ENCODE measurements around the gene PPBP.
A peak's percentile ranks its signal among the peaks of the same experiment; 100 is the strongest.
"Not testable (repeated sequence)": the region's sequence is repeated elsewhere in the genome, so short reads cannot be mapped to it uniquely, and the experiment has no call there.

PPBP gene

GRCh38 chr4:73992050-73992449 is 4.1 kb upstream of the PPBP start:
- no peak for DNase-seq (ENCODE audit: low read depth)

DNA sequence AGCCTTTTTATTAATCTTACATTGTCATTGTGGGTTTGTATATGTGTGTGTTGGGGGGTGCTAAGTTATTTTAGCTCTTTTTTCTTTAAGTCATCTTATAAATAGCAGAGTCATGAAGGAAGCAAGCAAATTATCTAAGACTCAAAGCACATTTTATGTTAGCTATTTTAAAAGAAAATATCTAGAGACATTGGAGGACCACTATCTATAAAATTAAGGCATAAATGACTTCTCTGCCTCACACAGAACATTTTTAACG is 3.7 kb upstream of the PPBP start:
- no peak for DNase-seq (ENCODE audit: low read depth)

GRCh38 chr4:73990988-73991741 is 3.2 kb upstream of the PPBP start:
- no peak for DNase-seq (ENCODE audit: low read depth)

GRCh38 chr4:73989928-73990327 is 1.9 kb upstream of the PPBP start:
- DNase-seq (ENCODE audit: low read depth), result no peak

- DNase-seq (ENCODE audit: low read depth), result no peak
Measured at GRCh38 chr4:73989031-73989430, 1.0 kb upstream of the PPBP start.

DNA sequence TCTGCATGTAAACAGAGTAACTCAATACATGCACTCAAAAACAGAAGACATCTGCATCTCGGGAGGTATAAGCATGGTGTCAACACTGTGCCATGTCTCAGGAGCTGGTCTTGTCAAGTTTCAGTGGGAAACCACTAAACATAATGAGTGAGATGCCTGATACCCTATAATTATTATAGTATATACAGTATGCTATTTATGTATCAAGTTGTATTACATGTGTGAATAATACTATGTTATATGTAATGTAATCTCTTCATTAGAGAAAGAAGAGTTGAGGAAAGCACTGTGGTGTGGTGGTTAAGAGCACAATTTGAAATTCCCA is 2.5 kb downstream of the PPBP start:
- DNase-seq (ENCODE audit: low read depth), result no peak

DNA sequence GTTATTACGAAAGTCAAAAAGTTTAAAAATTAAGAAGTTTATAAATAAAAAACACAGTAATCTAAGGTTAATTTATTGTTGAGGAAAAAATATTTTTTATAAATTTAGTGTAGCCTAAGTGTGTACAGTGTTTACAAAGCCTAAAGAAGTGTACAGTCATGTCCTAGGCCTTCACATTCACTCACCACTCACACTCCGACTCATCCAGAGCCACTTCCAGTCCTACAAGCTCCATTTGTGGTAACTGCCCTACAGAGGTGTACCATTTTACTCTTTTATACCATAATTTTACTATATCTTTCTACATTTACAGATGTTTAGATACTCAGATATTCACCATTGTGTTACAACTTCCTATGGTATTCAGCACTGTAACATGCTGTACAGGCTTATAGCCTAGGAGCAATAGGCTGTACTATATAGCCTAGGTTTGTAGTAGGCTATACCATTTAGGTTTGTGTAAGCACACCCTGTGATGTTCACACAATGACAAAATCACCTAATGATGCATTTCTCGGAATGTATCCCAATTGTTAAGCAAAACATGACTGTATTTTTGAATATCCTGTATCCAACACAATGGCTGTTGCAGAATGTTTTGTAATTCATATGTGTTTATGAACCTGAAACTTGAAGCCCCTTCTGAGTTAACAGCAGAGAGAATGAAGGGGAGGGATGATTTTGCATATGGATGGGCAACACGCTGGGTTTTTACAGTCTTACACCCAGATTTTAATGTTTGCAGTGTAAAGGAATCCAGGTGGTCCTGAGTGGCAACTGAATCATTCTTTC is 3.1 kb downstream of the PPBP start:
- no peak for DNase-seq (ENCODE audit: low read depth)

- not testable (repeated sequence) for DNase-seq (ENCODE audit: low read depth)
Measured at GRCh38 chr4:73981175-73981574, 6.8 kb downstream of the PPBP start.

DNA sequence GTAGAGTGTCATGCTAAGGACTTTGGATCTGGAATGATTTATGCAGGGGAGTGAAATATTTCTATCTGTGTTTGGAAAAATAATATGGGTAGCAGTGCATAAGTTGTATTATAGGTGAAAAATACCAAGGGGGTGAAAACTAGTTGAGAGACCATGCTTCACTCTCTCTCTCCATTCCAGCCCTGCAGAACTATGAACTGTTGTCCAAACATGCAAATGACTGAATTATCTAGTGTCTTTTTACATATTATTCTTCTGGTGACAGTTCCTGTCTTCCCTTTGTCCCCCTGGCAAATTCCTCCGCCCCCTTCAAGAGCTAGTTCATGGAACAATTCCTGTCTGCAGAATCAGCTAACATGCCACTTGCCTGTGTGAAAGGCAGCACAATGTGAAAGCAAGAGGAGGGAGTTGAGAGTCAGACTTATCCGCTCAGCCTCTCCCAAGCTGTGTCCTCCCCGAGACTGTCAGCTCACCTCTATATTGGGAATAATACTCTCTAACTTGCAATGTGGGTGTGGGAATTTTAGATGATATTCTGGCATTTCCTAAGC is 8.5 kb downstream of the PPBP start:
- no peak for DNase-seq (ENCODE audit: low read depth)

- DNase-seq (ENCODE audit: low read depth), result peak; percentile 72
Measured at GRCh38 chr4:73978886-73979285, 9.1 kb downstream of the PPBP start.

DNA sequence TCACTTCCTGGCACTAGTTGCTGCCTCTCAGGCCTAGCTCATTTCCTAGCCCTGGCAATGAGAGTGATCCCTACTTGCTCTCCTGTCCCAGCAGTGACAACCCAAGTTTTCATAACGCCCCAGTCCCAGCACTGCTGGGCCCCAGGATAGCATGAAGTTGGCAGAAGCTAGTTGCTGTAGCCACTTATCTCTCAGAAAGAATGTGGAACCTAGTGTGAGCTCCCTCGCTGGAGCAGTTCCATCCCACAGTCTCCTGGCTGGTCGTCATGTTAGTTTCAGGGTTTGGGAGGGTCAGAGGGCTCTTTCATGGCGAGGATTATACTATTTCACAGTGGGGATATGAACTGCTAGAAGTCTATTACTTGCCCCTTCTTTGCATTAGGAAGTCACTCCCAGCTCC is 11.3 kb downstream of the PPBP start:
- no peak for DNase-seq (ENCODE audit: low read depth)

GRCh38 chr4:73976217-73976616 is 11.8 kb downstream of the PPBP start:
- DNase-seq (ENCODE audit: low read depth), result no peak

- DNase-seq (ENCODE audit: low read depth), result no peak
Measured at GRCh38 chr4:73974352-73974751, 13.6 kb downstream of the PPBP start.

DNA sequence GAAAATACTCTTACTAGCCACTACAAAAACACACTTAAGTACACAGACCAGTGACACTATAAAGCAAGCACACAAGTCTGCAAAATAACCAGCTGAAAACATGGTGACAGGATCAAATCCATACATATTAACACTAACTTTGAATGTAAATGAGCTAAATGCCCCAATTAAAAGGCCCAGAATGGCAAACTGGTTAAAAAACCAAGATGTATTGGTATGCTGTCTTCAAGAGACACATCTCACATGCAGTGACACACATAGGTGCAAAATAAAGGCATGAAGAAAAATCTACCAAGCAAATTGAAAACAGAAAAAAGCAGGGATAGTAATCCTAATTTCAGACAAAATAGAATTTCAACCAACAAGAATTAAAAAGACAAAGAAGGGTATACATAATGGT is 17.0 kb downstream of the PPBP start:
- no peak for DNase-seq (ENCODE audit: low read depth)

- DNase-seq (ENCODE audit: low read depth), result no peak
Measured at GRCh38 chr4:73970011-73970410, 18.0 kb downstream of the PPBP start.

- DNase-seq (ENCODE audit: low read depth), result no peak
Measured at GRCh38 chr4:73967866-73968265, 20.1 kb downstream of the PPBP start.

DNA sequence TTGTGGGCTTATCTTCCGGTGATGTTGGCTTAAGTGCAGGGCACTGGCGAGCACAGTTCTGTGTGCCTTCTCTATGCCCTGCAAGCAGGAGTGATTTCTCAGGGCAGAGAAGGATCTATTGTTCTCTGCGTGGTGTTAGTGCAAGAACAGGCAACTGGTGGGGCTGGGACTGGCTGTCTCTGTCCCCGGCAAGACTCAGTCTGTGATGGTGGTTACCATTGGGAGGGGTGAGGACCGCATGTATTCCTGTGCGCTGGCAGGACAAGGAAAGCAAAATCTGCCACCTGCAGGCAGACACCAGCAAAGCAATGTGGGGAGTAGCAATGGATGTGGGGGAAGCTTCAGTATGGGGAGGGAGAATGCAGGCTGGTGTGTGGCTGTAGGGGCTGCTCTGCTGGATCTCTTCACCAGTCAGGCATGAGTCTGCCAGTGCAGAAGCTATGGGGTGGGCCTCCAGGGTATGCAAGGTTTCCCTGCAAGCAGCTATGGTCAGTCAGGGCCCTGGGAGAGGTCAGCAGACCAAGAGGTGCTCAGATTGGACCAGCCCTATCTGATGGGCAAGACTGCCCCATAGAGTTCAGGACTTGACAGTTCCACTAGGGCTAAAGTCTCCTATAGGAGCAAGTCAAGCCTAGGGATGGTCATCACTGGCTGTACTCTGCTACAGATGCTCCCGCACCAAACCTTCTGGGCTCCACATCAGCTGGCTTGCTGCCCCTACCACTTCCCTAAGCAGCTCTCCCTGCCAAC is 23.0 kb downstream of the PPBP start:
- DNase-seq (ENCODE audit: low read depth), result no peak

DNA sequence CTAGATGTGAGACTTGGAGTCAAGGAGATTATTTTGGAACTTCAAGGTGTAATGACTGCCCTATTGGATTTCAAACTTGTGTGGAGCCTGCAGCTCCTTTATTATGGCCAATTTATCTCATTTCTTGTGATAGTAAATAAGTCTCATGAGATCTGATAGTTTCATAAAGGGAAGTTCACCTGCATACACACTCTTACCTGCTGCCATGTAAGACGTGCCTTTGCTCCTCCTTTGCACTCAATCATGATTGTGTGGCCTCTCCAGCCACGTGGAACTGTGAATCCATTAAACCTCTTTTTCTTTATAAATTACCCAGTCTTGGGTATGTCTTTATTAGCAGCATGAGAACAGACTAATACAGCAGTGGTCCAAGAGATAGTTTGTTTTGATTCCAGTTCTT is 25.3 kb downstream of the PPBP start:
- DNase-seq (ENCODE audit: low read depth), result no peak

DNA sequence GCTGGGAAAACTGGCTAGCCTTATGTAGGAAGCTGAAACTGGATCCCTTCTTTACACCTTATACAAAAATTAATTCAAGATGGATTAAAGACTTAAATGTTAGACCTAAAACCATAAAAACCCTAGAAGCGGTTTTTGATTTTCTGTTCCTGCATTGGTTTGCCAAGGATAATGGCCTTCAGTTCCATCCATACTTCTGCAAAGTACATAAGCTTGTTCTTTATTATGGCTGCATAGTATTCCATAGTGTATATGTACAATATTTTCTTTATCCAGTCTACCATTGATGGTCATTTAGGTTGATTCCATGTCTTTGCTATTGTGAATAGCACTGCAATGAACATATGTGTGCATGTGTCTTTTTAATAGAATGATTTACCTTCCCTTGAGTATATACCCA is 28.9 kb downstream of the PPBP start:
- not testable (repeated sequence) for DNase-seq (ENCODE audit: low read depth)

DNA sequence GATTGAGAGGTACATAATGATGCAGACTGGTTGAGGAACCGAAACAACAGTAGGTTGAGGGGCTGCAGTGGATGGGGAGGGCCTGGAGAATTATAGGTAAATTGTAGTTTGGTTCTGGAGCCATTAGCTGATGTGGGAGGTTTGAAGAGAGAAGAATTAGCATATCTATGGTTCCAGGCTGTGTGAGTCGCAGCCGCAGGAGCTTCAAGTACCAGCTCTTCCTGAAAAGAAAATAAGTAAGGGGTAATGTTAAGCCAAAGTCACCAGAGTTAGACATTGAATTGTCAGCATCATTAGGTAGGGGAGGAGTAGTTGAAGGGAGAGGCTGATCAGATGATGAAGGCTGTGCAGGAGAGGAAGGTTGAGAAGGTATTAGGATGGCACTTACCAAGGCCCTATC is 35.6 kb downstream of the PPBP start:
- DNase-seq (ENCODE audit: low read depth), result no peak

GRCh38 chr4:73950376-73950920 is 37.5 kb downstream of the PPBP start:
- not testable (repeated sequence) for DNase-seq (ENCODE audit: low read depth)

GRCh38 chr4:73948990-73949706 is 38.8 kb downstream of the PPBP start:
- no peak for DNase-seq (ENCODE audit: low read depth)

Data from fibroblast of gingiva (primary cell).